Measurements from ENCODE around the gene LIG1.
"Not testable (repeated sequence)": the region's sequence is repeated elsewhere in the genome, so short reads cannot be mapped to it uniquely, and the experiment has no call there.

LIG1 gene

GRCh38 chr19:48121066-48121465 lies 49.1 kb downstream of the LIG1 start:
- no peak for DNase-seq (ENCODE audit: low spot score)

GRCh38 chr19:48120505-48120904 lies 49.6 kb downstream of the LIG1 start:
- DNase-seq (ENCODE audit: low spot score): no peak

- DNase-seq (ENCODE audit: low spot score): no peak
Observed at GRCh38 chr19:48118131-48118517, 52.0 kb downstream of the LIG1 start.

- no peak for DNase-seq (ENCODE audit: low spot score)
Observed at GRCh38 chr19:48117515-48118130, 52.5 kb downstream of the LIG1 start.

- no peak for DNase-seq (ENCODE audit: low spot score)
Observed at GRCh38 chr19:48113190-48113917, 56.8 kb downstream of the LIG1 start.

- DNase-seq (ENCODE audit: low spot score): no peak
Observed at GRCh38 chr19:48111280-48111679, 58.9 kb downstream of the LIG1 start.

GRCh38 chr19:48110350-48110966 lies 59.7 kb downstream of the LIG1 start, which contains the start of gene PLA2G4C:
PLA2G4C (minus strand) TSS chr19:48110817; CDS start chr19:48106529, 4,288 bp downstream.
- DNase-seq (ENCODE audit: low spot score): peak; percentile 92

- DNase-seq (ENCODE audit: low spot score): no peak
Observed at GRCh38 chr19:48108997-48109782, 61.0 kb downstream of the LIG1 start.

- DNase-seq (ENCODE audit: low spot score): no peak
Observed at GRCh38 chr19:48103922-48104321, 66.2 kb downstream of the LIG1 start.

- no peak for DNase-seq (ENCODE audit: low spot score)
Observed at GRCh38 chr19:48102870-48103751, 67.0 kb downstream of the LIG1 start.

- no peak for DNase-seq (ENCODE audit: low spot score)
Observed at GRCh38 chr19:48095612-48096175, 74.5 kb downstream of the LIG1 start.

GRCh38 chr19:48094855-48095203 lies 75.3 kb downstream of the LIG1 start:
- no peak for DNase-seq (ENCODE audit: low spot score)

GRCh38 chr19:48094129-48094854 lies 75.9 kb downstream of the LIG1 start:
- no peak for DNase-seq (ENCODE audit: low spot score)

GRCh38 chr19:48091111-48091718 lies 78.9 kb downstream of the LIG1 start:
- DNase-seq (ENCODE audit: low spot score): not testable (repeated sequence)

GRCh38 chr19:48090281-48090802 lies 79.8 kb downstream of the LIG1 start:
- DNase-seq (ENCODE audit: low spot score): no peak

- not testable (repeated sequence) for DNase-seq (ENCODE audit: low spot score)
Observed at GRCh38 chr19:48088991-48089390, 81.2 kb downstream of the LIG1 start.

- no peak for DNase-seq (ENCODE audit: low spot score)
Observed at GRCh38 chr19:48085904-48086864, 84.0 kb downstream of the LIG1 start.

- DNase-seq (ENCODE audit: low spot score): no peak
Observed at GRCh38 chr19:48085076-48085475, 85.1 kb downstream of the LIG1 start.

GRCh38 chr19:48081106-48081505 lies 89.0 kb downstream of the LIG1 start:
- DNase-seq (ENCODE audit: low spot score): no peak
